ENCODE results near the gene TXLNB.
A peak's percentile ranks its signal among the peaks of the same experiment; 100 is the strongest.
"Not testable (repeated sequence)": the region's sequence is repeated elsewhere in the genome, so short reads cannot be mapped to it uniquely, and the experiment has no call there.

Gene TXLNB

DNA sequence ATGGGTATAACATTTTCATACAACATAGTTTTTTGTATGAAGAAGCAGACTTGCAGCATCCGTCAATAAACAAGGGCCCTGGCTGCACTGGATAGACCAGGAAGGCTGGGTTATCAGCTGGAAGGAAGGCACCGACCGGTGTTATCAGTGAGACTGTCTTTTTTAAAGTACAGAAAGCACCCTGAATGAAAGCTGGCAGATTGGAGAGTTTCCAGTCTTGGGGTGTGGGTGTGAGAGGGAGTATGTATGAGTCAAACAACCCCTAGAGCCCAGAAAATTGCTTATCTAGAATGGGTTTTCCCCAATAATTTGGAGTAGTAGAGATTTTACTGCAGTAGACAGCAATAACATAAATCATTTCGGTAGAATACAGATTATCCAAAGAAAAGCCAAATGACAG, 42.4 kb downstream of the TXLNB start:
- Histone ChIP-seq H3K4me1 (ENCODE audit: control insufficient read depth in 1 of 2, insufficient read depth in 2 of 2, low read length in 2 of 2) (peaks cover 0 to 13% of the 10 kb centered on the region in 2 donors), H3K36me3 (ENCODE audit: control insufficient read depth in 1 of 2, insufficient read depth in 2 of 2, low read length in 2 of 2) (no peaks in the 10 kb centered on the region), H3K27me3 (ENCODE audit: low read depth, low read length) (no peaks in the 10 kb centered on the region), H3K4me3 (ENCODE audit: low read depth in 1 of 2, low read length in 2 of 2) (no peak overlapping the region), H3K27ac (ENCODE audit: low read length) (no peak overlapping the region), H3K9me3 (ENCODE audit: control insufficient read depth in 1 of 2, low read length in 2 of 2) (no peaks in the 10 kb centered on the region)

DNA sequence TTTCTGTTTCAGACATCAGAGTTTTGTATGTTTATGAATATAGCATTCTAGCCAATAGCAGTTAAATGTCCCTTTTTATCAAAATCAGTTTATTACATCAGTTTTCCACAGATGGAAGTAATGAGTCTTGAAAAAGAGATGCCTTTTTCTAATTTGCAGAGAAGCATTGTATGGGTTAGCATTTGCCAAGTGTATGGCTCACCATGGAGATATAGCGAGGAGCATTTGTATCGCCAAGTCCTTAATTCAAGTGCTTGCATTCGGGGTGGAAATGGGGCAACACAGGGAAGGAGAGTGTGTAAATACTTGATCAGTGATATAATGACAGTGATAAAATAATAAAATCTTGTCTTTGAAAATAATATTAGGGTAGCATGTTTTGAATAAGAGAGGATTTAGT, 42.9 kb downstream of the TXLNB start:
- H3K27ac ChIP-seq (ENCODE audit: low read length): no peak overlapping the region
- H3K4me3 ChIP-seq (ENCODE audit: low read depth in 1 of 2, low read length in 2 of 2): no peak overlapping the region
- peaks cover 0 to 13% of the 10 kb centered on the region in 2 donors for H3K4me1 ChIP-seq (ENCODE audit: control insufficient read depth in 1 of 2, insufficient read depth in 2 of 2, low read length in 2 of 2)
- no peaks in the 10 kb centered on the region for H3K27me3 ChIP-seq (ENCODE audit: low read depth, low read length)
- H3K36me3 ChIP-seq (ENCODE audit: control insufficient read depth in 1 of 2, insufficient read depth in 2 of 2, low read length in 2 of 2): no peaks in the 10 kb centered on the region
- H3K9me3 ChIP-seq (ENCODE audit: control insufficient read depth in 1 of 2, low read length in 2 of 2): no peaks in the 10 kb centered on the region

- H3K4me3 ChIP-seq (ENCODE audit: low read depth in 1 of 2, low read length in 2 of 2): no peak overlapping the region
- H3K4me1 ChIP-seq (ENCODE audit: control insufficient read depth in 1 of 2, insufficient read depth in 2 of 2, low read length in 2 of 2): peaks cover 0 to 13% of the 10 kb centered on the region in 2 donors
- no peak overlapping the region for H3K27ac ChIP-seq (ENCODE audit: low read length)
- no peaks in the 10 kb centered on the region for H3K27me3 ChIP-seq (ENCODE audit: low read depth, low read length)
- no peaks in the 10 kb centered on the region for H3K36me3 ChIP-seq (ENCODE audit: control insufficient read depth in 1 of 2, insufficient read depth in 2 of 2, low read length in 2 of 2)
- no peaks in the 10 kb centered on the region for H3K9me3 ChIP-seq (ENCODE audit: control insufficient read depth in 1 of 2, low read length in 2 of 2)
Measured at GRCh38 chr6:139247618-139248017, 44.2 kb downstream of the TXLNB start.

DNA sequence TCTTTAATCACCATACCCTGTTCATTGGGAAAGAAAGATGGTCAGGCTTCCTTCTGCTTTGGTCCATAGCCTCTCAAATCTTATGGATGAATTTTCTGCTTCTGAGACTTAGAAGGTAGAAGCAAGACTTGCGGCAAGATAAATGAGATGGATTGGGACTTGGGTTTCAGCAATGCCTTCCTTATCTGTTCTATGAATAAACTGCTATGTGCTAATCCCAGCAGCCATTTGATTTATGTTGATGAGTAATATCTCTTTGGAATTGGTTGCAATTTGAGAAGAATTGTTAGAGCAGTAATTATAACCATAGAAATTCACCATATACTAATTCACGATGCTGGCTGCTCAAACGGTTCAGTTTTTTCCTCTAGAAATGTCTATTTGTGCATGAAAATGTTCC, 48.3 kb downstream of the TXLNB start:
- no peaks in the 10 kb centered on the region for H3K36me3 ChIP-seq (ENCODE audit: control insufficient read depth in 1 of 2, insufficient read depth in 2 of 2, low read length in 2 of 2)
- no peak overlapping the region for H3K4me3 ChIP-seq (ENCODE audit: low read depth in 1 of 2, low read length in 2 of 2)
- no peaks in the 10 kb centered on the region for H3K27me3 ChIP-seq (ENCODE audit: low read depth, low read length)
- no peak overlapping the region for H3K27ac ChIP-seq (ENCODE audit: low read length)
- peaks cover 9 to 19% of the 10 kb centered on the region in 2 donors for H3K4me1 ChIP-seq (ENCODE audit: control insufficient read depth in 1 of 2, insufficient read depth in 2 of 2, low read length in 2 of 2)
- H3K9me3 ChIP-seq (ENCODE audit: control insufficient read depth in 1 of 2, low read length in 2 of 2): no peaks in the 10 kb centered on the region

DNA sequence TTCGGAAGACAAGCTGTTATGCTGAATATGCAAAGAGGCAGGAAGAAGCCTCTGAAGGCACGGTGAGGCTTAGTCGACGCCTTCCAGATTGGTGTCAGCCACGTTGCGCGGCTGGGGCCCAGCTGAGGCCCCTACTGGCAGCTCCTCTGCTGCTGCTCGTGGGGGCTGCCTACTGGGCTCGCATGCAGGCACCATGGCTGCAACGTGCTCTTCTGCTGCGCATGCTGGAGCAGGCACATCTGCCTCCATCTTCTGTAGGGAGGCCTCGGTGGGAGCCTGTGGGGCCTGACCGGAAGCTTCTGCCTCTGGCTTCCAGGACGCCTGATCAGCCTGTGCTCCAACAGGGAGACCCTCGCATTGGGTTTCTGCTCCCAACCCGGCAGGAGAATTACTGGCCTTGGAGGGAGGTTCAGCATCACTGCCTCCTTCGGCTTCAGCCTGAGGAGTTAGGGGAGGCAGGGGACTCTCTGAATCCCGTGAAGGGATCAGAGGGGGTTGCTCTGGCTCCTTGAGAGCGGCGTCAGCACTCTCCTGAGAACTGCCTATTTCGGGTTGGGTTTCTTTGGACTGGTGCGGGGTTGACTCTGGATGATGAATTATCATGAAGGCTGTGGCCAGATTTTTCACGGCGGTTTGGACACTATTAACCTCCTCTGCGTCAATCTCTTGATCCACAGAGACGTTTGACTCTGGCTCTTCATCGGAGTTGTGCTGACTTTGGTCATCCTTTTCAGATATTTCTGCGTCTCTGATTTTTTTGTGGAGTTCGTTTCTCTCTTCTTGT, 49.1 kb downstream of the TXLNB start:
- H3K27ac ChIP-seq (ENCODE audit: low read length): no peak overlapping the region
- H3K36me3 ChIP-seq (ENCODE audit: control insufficient read depth in 1 of 2, insufficient read depth in 2 of 2, low read length in 2 of 2): no peaks in the 10 kb centered on the region
- no peaks in the 10 kb centered on the region for H3K9me3 ChIP-seq (ENCODE audit: control insufficient read depth in 1 of 2, low read length in 2 of 2)
- peaks cover 9 to 19% of the 10 kb centered on the region in 2 donors for H3K4me1 ChIP-seq (ENCODE audit: control insufficient read depth in 1 of 2, insufficient read depth in 2 of 2, low read length in 2 of 2)
- no peaks in the 10 kb centered on the region for H3K27me3 ChIP-seq (ENCODE audit: low read depth, low read length)
- H3K4me3 ChIP-seq (ENCODE audit: low read depth in 1 of 2, low read length in 2 of 2): no peak overlapping the region

DNA sequence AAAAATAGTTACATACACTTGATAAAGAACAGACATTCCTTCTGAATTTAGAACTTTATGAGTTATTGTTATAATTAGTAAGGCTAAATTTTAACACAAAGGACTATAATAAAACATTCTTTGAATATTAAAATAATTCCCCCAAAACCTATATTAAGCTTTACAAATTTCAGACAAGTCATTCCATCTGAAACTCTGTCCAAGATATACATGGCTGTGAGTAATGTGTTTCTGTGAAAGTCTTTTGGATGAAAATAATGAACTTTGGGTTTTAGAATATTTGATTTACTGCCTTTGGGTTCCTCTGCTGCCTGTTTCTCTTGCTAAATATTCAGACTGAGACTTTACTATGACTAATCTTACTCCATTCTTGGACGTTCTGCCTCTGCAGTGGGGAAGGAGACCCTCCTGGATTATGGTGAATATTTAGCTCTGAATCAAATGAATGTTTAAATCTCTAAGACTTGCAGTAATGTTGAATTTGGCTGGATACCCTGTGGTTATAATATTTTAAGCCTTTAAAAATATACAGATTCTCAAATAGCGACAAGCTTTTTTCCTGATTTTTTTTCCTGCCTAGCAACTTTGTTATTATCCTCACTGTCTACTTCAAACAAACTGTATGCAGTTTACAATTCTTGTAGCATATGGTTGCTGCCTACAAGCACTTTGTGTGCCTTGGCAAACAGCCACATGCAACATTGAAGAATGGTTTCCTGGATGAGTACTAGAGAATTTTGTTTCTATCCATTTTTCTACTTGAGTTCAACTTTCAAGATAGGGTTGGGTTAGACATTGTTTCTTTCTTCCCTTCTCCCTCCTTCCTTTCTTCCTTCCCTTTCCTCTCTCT, 51.4 kb downstream of the TXLNB start:
- H3K27ac ChIP-seq (ENCODE audit: low read length): peak overlapping the region; percentile 16
- H3K9me3 ChIP-seq (ENCODE audit: control insufficient read depth in 1 of 2, low read length in 2 of 2): no peaks in the 10 kb centered on the region
- peaks cover 9 to 19% of the 10 kb centered on the region in 2 donors for H3K4me1 ChIP-seq (ENCODE audit: control insufficient read depth in 1 of 2, insufficient read depth in 2 of 2, low read length in 2 of 2)
- H3K27me3 ChIP-seq (ENCODE audit: low read depth, low read length): no peaks in the 10 kb centered on the region
- no peak overlapping the region for H3K4me3 ChIP-seq (ENCODE audit: low read depth in 1 of 2, low read length in 2 of 2)
- H3K36me3 ChIP-seq (ENCODE audit: control insufficient read depth in 1 of 2, insufficient read depth in 2 of 2, low read length in 2 of 2): no peaks in the 10 kb centered on the region

- H3K4me3 ChIP-seq (ENCODE audit: low read depth in 1 of 2, low read length in 2 of 2): no peak overlapping the region
- peak overlapping the region; percentile 35 for H3K27ac ChIP-seq (ENCODE audit: low read length)
- H3K36me3 ChIP-seq (ENCODE audit: control insufficient read depth in 1 of 2, insufficient read depth in 2 of 2, low read length in 2 of 2): no peaks in the 10 kb centered on the region
- H3K27me3 ChIP-seq (ENCODE audit: low read depth, low read length): no peaks in the 10 kb centered on the region
- peaks cover 9 to 19% of the 10 kb centered on the region in 2 donors for H3K4me1 ChIP-seq (ENCODE audit: control insufficient read depth in 1 of 2, insufficient read depth in 2 of 2, low read length in 2 of 2)
- H3K9me3 ChIP-seq (ENCODE audit: control insufficient read depth in 1 of 2, low read length in 2 of 2): no peaks in the 10 kb centered on the region
Measured at GRCh38 chr6:139239064-139239463, 52.7 kb downstream of the TXLNB start.

DNA sequence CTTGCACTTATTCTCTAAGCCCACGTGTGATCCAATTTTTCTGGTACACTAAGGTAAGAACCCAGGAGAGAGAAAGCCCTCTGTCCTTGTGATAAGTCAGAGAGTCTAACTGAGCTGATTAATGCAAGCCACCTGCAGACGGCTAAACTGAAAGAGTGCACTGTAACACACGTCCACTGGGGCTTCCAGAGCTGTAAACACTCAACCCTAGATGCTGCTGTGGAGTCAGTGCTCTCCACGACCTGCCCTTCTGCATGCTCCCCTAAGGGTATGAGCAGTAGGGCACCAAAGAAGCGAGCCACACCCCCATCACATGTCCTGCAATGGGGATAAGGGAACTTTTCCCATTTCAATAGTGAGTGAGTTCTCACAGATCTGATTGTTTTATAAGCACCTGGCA, 55.7 kb downstream of the TXLNB start:
- Histone ChIP-seq H3K27me3 (ENCODE audit: low read depth, low read length) (no peaks in the 10 kb centered on the region), H3K9me3 (ENCODE audit: control insufficient read depth in 1 of 2, low read length in 2 of 2) (no peaks in the 10 kb centered on the region), H3K27ac (ENCODE audit: low read length) (no peak overlapping the region), H3K4me3 (ENCODE audit: low read depth in 1 of 2, low read length in 2 of 2) (no peak overlapping the region), H3K36me3 (ENCODE audit: control insufficient read depth in 1 of 2, insufficient read depth in 2 of 2, low read length in 2 of 2) (no peaks in the 10 kb centered on the region), H3K4me1 (ENCODE audit: control insufficient read depth in 1 of 2, insufficient read depth in 2 of 2, low read length in 2 of 2) (peaks cover 9 to 15% of the 10 kb centered on the region in 2 donors)

- H3K27ac ChIP-seq (ENCODE audit: low read length): no peak overlapping the region
- peaks cover 5 to 15% of the 10 kb centered on the region in 2 donors for H3K4me1 ChIP-seq (ENCODE audit: control insufficient read depth in 1 of 2, insufficient read depth in 2 of 2, low read length in 2 of 2)
- no peaks in the 10 kb centered on the region for H3K36me3 ChIP-seq (ENCODE audit: control insufficient read depth in 1 of 2, insufficient read depth in 2 of 2, low read length in 2 of 2)
- H3K9me3 ChIP-seq (ENCODE audit: control insufficient read depth in 1 of 2, low read length in 2 of 2): no peaks in the 10 kb centered on the region
- no peaks in the 10 kb centered on the region for H3K27me3 ChIP-seq (ENCODE audit: low read depth, low read length)
- no peak overlapping the region for H3K4me3 ChIP-seq (ENCODE audit: low read depth in 1 of 2, low read length in 2 of 2)
Measured at GRCh38 chr6:139235661-139236060, 56.1 kb downstream of the TXLNB start.

DNA sequence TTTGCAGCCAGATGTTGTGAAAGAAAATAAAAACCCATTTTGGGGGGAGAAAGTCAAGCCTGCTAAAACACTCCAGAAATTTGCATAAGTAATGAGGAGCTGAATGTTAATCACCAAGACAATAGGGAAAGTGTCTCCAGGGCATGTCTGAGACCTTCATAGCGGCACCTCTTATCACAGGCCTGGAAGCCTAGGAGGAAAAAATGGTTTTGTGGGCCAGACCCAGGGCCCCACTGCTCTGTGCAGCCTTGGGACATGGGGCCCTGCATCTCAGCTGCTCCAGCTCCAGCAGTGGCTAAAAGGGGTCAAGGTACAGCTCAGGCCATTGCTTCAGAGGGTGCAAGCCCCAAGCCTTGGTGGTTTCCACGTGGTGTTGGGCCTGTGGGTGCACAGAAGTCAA, 57.6 kb downstream of the TXLNB start:
- H3K27ac ChIP-seq (ENCODE audit: low read length); H3K27me3 ChIP-seq (ENCODE audit: low read depth, low read length); H3K9me3 ChIP-seq (ENCODE audit: control insufficient read depth in 1 of 2, low read length in 2 of 2); H3K4me3 ChIP-seq (ENCODE audit: low read depth in 1 of 2, low read length in 2 of 2); H3K36me3 ChIP-seq (ENCODE audit: control insufficient read depth in 1 of 2, insufficient read depth in 2 of 2, low read length in 2 of 2): not testable (repeated sequence)
- H3K4me1 ChIP-seq (ENCODE audit: control insufficient read depth in 1 of 2, insufficient read depth in 2 of 2, low read length in 2 of 2): peaks cover 0 to 13% of the 10 kb centered on the region in 2 donors

- Histone ChIP-seq H3K4me1 (ENCODE audit: control insufficient read depth in 1 of 2, insufficient read depth in 2 of 2, low read length in 2 of 2) (peaks cover 0 to 13% of the 10 kb centered on the region in 2 donors), H3K36me3 (ENCODE audit: control insufficient read depth in 1 of 2, insufficient read depth in 2 of 2, low read length in 2 of 2) (no peaks in the 10 kb centered on the region), H3K27me3 (ENCODE audit: low read depth, low read length) (no peaks in the 10 kb centered on the region), H3K27ac (ENCODE audit: low read length) (no peak overlapping the region), H3K9me3 (ENCODE audit: control insufficient read depth in 1 of 2, low read length in 2 of 2) (no peaks in the 10 kb centered on the region), H3K4me3 (ENCODE audit: low read depth in 1 of 2, low read length in 2 of 2) (no peak overlapping the region)
Measured at GRCh38 chr6:139231206-139231605, 60.6 kb downstream of the TXLNB start.

Data from muscle layer of duodenum (tissue), 2 donors.